Heart left ventricle (tissue), 13 donors: Measurements from ENCODE around the gene PHKA2.

Experiments
- POLR2A ChIP-seq, 2 donors: fragments of 450-650 bp; IDR thresholded peaks; one replicate each; pipeline ENCODE4 v1.6.1; 2017; ENCODE audit warnings: antibody characterized with exemption in 2 of 2, mild to moderate bottlenecking in 2 of 2, moderate library complexity in 2 of 2
- TF ChIP-seq, protein P1 (sequence below), 12 donors: fragments of 200-600 bp; sonication (generic) in 4 of 12; IDR thresholded peaks; one replicate each; pipeline versions ENCODE4 v1.5.0 to v1.8.0; 2018 to 2022; ENCODE audit warnings: antibody characterized with exemption in 12 of 12, mild to moderate bottlenecking in 5 of 12
- donor health status: ischemic (EF 13 %, LVEDD 7.1; RV severe dilation, severe dysfunction).
- donor health status: DM: no; HTN: yes; CAD: no.
- donor health status: DM: no; HTN: no; CAD: no.
- donor health status: ischemic (EF 25% LVEDD 6.9; RV normal size, moderate dysfunction).
- donor health status: ischemic (EF 25% LVEDD 5.7; RV mildly dilated, moderate dysfunction).
- donor health status: ischemic (EF 35%, LVEDD 5.7; RV mildly dilated, moderate dysfunction).
- donor health status: nonischemic (EF 11% LVEDD 7.7; RV severe dilation, severe dysfunction).
- donor health status: DM: yes; HTN: yes; CAD: no.
- donor health status: PGD.
- donor health status: ischemic (EF 29% LVEDD 5.4; RV normal size, mild dysfunction).
- donor health status: nonischemic (EF 23%, LVEDD 6.1; RV moderate dilation, normal function).

DNA sequence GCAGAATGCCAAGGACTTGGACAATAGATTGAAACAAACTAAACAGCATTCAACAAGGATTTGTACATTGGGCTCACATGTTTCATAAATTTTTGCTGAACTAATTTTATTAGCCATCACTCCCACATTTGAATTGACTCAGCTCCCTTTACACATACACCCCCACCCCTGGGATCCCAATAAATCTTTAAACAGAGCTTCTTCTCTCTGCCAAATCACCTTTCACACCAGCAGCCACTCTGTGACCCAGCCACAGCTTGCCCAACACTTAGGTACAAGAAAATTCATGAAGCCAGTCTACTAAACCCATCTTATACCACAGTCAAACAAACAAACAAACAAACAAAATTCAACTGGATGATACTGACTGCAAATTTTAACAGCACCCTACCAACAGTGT lies 21.6 kb downstream of the PHKA2 start:
- TF ChIP-seq, protein P1, sequence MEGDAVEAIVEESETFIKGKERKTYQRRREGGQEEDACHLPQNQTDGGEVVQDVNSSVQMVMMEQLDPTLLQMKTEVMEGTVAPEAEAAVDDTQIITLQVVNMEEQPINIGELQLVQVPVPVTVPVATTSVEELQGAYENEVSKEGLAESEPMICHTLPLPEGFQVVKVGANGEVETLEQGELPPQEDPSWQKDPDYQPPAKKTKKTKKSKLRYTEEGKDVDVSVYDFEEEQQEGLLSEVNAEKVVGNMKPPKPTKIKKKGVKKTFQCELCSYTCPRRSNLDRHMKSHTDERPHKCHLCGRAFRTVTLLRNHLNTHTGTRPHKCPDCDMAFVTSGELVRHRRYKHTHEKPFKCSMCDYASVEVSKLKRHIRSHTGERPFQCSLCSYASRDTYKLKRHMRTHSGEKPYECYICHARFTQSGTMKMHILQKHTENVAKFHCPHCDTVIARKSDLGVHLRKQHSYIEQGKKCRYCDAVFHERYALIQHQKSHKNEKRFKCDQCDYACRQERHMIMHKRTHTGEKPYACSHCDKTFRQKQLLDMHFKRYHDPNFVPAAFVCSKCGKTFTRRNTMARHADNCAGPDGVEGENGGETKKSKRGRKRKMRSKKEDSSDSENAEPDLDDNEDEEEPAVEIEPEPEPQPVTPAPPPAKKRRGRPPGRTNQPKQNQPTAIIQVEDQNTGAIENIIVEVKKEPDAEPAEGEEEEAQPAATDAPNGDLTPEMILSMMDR (IDR thresholded peaks at IDR 0.05): no peak
- no peak for TF ChIP-seq POLR2A (IDR thresholded peaks at IDR 0.05)
